Lower leg skin (tissue), 3 donors: ENCODE results near the gene RLF.

Source experiments
- CTCF ChIP-seq, 3 donors: fragments of 450-650 bp; IDR thresholded peaks; one replicate each; pipeline ENCODE4 v1.5.1; 2016; ENCODE audit warnings: antibody characterized with exemption in 3 of 3, mild to moderate bottlenecking in 3 of 3, moderate library complexity in 2 of 3
- POLR2A ChIP-seq, 2 donors: fragments of 450-650 bp; IDR thresholded peaks; one replicate each; pipeline ENCODE4 v1.6.1; 2016 to 2017; ENCODE audit warnings: antibody characterized with exemption in 2 of 2, mild to moderate bottlenecking in 1 of 2, moderate library complexity in 1 of 2

GRCh38 chr1:40272653-40273213, 111.5 kb downstream of the RLF start:
- TF ChIP-seq CTCF (IDR thresholded peaks at IDR 0.05) (no peak), POLR2A (IDR thresholded peaks at IDR 0.05) (no peak)
